ENCODE results near the gene TTC6. TPM values are rescaled to one million over a fixed set of nuclear protein-coding genes. Genes with fewer than 3 reads are reported as not detected.

Gene TTC6
- polyA plus RNA-seq, 1 donor (not counting 4 experiments of a cell fraction or from before 2014, with no cell fraction given), result not detected

- dilution Hi-C loops (cut with MboI; ENCODE audit: extremely low pct_ligation_motif_present, low sequenced_read_pairs), result no loop called here
- H3K4me2 ChIP-seq (ENCODE audit: control insufficient read depth, extremely low read depth, insufficient read depth, low read depth, low read length), result no peak overlapping the region
- H3K27me3 ChIP-seq (ENCODE audit: control insufficient read depth, extremely low read depth, insufficient read depth, low read length), result no peaks in the 10 kb centered on the region
These were observed 23.1 kb downstream of the TTC6 start for GRCh38 chr14:37618498-37619028.

GRCh38 chr14:37620856-37621255 is 25.4 kb downstream of the TTC6 start:
- Histone ChIP-seq H3K9ac (ENCODE audit: control insufficient read depth, extremely low read depth, insufficient read depth, low read length) (no peak overlapping the region), H3K79me2 (ENCODE audit: control insufficient read depth, insufficient read depth, low read length) (no peaks in the 10 kb centered on the region), H2AFZ (ENCODE audit: control insufficient read depth, low read length) (no peak overlapping the region), H3K27me3 (ENCODE audit: control insufficient read depth, extremely low read depth, insufficient read depth, low read length) (no peaks in the 10 kb centered on the region), H3K9me1 (ENCODE audit: control insufficient read depth, extremely low read depth, insufficient read depth, low read length) (no peaks in the 10 kb centered on the region), H3K4me1 (ENCODE audit: control insufficient read depth, extremely low read depth, insufficient read depth, low read length) (peaks cover 21% of the 10 kb centered on the region), H3K27ac (ENCODE audit: control insufficient read depth, insufficient read depth, low read length) (no peak overlapping the region), H3K9me3 (ENCODE audit: control insufficient read depth, low read depth, low read length) (peaks cover 2% of the 10 kb centered on the region), H3K36me3 (ENCODE audit: control insufficient read depth in 2 of 2, extremely low read depth in 1 of 2, insufficient read depth in 2 of 2, low read length in 2 of 2) (no peaks in the 10 kb centered on the region), H4K20me1 (ENCODE audit: control insufficient read depth, extremely low read depth, insufficient read depth, low read length) (no peaks in the 10 kb centered on the region), H3K4me2 (ENCODE audit: control insufficient read depth, extremely low read depth, insufficient read depth, low read depth, low read length) (no peak overlapping the region), H3K4me3 (ENCODE audit: control insufficient read depth in 2 of 3, extremely low read depth in 1 of 3, insufficient read depth in 2 of 3, low read depth in 1 of 3, low read length in 3 of 3) (no peak overlapping the region)
- FAIRE-seq, result no peak
- no peak for TF ChIP-seq EZH2 (IDR thresholded peaks at IDR 0.05; ENCODE audit: low read length)
- no peak for TF ChIP-seq CTCF (optimal IDR thresholded peaks at IDR 0.05 in 1 of 3, IDR thresholded peaks at IDR 0.05 in 1 of 3, conservative IDR thresholded peaks at IDR 0.05 in 1 of 3; ENCODE audit: extremely low read depth in 1 of 3, insufficient read depth in 2 of 3, low read length in 3 of 3)
- DNase-seq (ENCODE audit: low read depth, low spot score), result no peak
- dilution Hi-C loops (cut with MboI; ENCODE audit: extremely low pct_ligation_motif_present, low sequenced_read_pairs), result no loop called here

More at GRCh38 chr14:37618498-37619028, 23.1 kb downstream of the TTC6 start:
- Histone ChIP-seq H2AFZ (ENCODE audit: control insufficient read depth, low read length) (no peak overlapping the region), H3K27ac (ENCODE audit: control insufficient read depth, insufficient read depth, low read length) (no peak overlapping the region), H3K9ac (ENCODE audit: control insufficient read depth, extremely low read depth, insufficient read depth, low read length) (no peak overlapping the region), H3K9me3 (ENCODE audit: control insufficient read depth, low read depth, low read length) (peaks cover 3% of the 10 kb centered on the region), H3K79me2 (ENCODE audit: control insufficient read depth, insufficient read depth, low read length) (no peaks in the 10 kb centered on the region), H3K4me1 (ENCODE audit: control insufficient read depth, extremely low read depth, insufficient read depth, low read length) (peaks cover 10% of the 10 kb centered on the region), H3K9me1 (ENCODE audit: control insufficient read depth, extremely low read depth, insufficient read depth, low read length) (no peaks in the 10 kb centered on the region), H3K4me3 (ENCODE audit: control insufficient read depth in 2 of 3, extremely low read depth in 1 of 3, insufficient read depth in 2 of 3, low read depth in 1 of 3, low read length in 3 of 3) (no peak overlapping the region), H4K20me1 (ENCODE audit: control insufficient read depth, extremely low read depth, insufficient read depth, low read length) (no peaks in the 10 kb centered on the region), H3K36me3 (ENCODE audit: control insufficient read depth in 2 of 2, extremely low read depth in 1 of 2, insufficient read depth in 2 of 2, low read length in 2 of 2) (no peaks in the 10 kb centered on the region)
- DNase-seq (ENCODE audit: low read depth, low spot score) (no peak), FAIRE-seq (no peak)
- no peak for TF ChIP-seq EZH2 (IDR thresholded peaks at IDR 0.05; ENCODE audit: low read length)
- no peak for TF ChIP-seq CTCF (optimal IDR thresholded peaks at IDR 0.05 in 1 of 3, IDR thresholded peaks at IDR 0.05 in 1 of 3, conservative IDR thresholded peaks at IDR 0.05 in 1 of 3; ENCODE audit: extremely low read depth in 1 of 3, insufficient read depth in 2 of 3, low read length in 3 of 3)

All from keratinocyte (primary cell).